GM10266 (cell line): ENCODE measurements around the gene IGFBPL1.
"Not testable (repeated sequence)": the region's sequence is repeated elsewhere in the genome, so short reads cannot be mapped to it uniquely, and the experiment has no call there.

Experiments used
- DNase-seq: peaks from one replicate; pipeline ENCODE4 v3.0.0; 2012; ENCODE audit errors: extremely low spot score
- CTCF ChIP-seq: IDR thresholded peaks from 2 replicates; pipeline ENCODE4 v1.5.1; 2012; ENCODE audit warnings: mild to moderate bottlenecking, low read depth; ENCODE audit not compliant: control insufficient read depth, insufficient read depth; ENCODE audit errors: missing control alignments

The IGFBPL1 gene, protein sequence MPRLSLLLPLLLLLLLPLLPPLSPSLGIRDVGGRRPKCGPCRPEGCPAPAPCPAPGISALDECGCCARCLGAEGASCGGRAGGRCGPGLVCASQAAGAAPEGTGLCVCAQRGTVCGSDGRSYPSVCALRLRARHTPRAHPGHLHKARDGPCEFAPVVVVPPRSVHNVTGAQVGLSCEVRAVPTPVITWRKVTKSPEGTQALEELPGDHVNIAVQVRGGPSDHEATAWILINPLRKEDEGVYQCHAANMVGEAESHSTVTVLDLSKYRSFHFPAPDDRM

DNA sequence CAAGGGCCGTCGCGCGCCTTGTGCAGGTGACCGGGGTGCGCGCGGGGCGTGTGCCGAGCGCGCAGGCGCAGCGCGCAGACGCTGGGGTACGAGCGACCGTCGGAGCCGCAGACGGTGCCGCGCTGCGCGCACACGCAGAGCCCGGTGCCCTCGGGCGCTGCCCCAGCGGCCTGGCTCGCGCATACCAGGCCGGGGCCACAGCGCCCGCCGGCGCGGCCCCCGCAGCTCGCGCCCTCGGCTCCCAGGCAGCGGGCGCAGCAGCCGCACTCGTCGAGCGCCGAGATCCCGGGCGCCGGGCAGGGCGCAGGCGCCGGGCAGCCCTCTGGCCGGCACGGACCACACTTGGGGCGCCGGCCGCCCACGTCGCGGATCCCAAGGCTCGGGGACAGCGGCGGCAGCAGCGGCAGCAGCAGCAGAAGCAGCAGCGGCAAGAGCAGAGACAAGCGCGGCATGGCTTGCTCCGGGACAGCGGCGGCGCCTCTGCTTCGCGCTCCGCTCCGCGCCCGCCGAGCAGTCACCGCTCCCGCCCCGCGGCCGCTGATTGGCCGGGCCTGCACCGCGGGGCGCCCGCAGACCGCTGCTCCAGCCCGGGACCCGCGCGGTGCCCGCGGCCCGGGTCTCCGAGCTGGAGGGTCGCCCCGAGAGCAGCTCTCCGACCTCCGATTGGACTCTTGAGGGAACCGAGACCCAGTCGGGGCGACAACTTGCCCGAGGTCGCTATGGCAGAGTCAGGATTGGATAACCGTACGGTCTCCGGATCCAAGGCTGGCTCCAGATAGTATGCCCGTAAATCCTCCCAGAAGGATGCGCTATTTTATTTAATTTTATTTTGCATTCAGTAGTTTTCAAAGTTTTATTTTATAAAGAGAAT, at the start of gene IGFBPL1:
Gene IGFBPL1, minus strand, starts transcription at position 482 of the 871 bp plus-strand sequence. Its CDS starts 30 bp downstream, at position 452.
- DNase-seq: peak; percentile 49
- TF ChIP-seq CTCF: no peak

GRCh38 chr9:38472583-38473249, 48.5 kb upstream of the IGFBPL1 start:
- DNase-seq: not testable (repeated sequence)

DNA sequence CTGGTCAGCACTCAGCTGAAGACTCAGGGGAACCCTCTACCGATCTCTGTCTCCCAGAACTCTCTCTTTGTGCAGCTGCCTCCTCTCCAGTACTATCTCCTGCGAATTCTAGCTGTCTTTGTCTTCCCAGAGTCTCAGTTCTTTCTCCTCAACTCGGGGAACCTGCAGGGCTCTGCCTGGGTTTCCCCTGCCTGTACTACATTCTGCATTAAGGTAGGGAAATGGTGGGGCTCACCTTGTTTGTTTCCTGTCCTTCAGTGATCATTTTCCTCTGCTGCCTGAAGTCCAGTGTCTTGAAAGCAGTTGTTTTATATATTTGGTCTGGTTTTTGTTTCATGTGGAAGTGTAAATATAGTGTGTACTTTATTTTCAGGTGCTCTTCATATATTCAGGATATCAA, 43.1 kb upstream of the IGFBPL1 start:
- no peak for DNase-seq
- TF ChIP-seq CTCF: no peak

GRCh38 chr9:38453835-38454234, 29.6 kb upstream of the IGFBPL1 start:
- no peak for TF ChIP-seq CTCF
- DNase-seq: no peak

- DNase-seq: no peak
- TF ChIP-seq CTCF: no peak
Observed at GRCh38 chr9:38451162-38451561, 26.9 kb upstream of the IGFBPL1 start.

DNA sequence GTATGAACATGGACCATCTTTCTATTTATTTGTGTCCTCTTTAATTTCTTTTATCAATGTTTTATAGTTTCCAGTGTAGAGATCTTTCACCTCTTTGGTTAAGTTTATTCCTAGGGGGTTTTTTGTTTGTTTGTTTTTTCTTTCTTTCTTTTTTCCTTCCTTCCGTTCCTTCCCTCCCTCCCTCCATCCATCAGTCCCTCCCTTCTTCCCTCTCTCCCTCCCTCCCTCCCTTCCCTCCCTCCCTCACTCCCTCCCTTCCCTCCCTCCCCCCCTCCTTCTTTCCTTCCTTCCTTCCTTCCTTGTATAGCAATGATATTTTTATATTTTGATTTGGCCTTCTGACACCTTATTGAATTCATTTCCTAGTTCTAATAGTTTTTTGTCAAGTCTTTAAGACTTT, 23.4 kb upstream of the IGFBPL1 start:
- no peak for TF ChIP-seq CTCF
- no peak for DNase-seq

- DNase-seq: peak; percentile 31
- no peak for TF ChIP-seq CTCF
Observed at GRCh38 chr9:38445154-38446043, 21.1 kb upstream of the IGFBPL1 start.
